Testis (tissue), 3 donors: Measurements from ENCODE around the gene ADAM12. TPM values are rescaled to one million over a fixed set of nuclear protein-coding genes. Genes with fewer than 3 reads are reported as not detected.

Experiments used
- DNase-seq: peaks from one replicate; pipeline ENCODE4 v3.0.0-alpha.2; 2019
- H3K27ac ChIP-seq, 2 donors: fragments of 200-600 bp; sonication (generic); one replicate each; pipeline ENCODE4 v1.5.1; 2019
- H3K27me3 ChIP-seq: fragments of 200-600 bp; sonication (generic); one replicate; pipeline ENCODE4 v1.5.1; 2019
- H3K36me3 ChIP-seq: fragments of 200-600 bp; sonication (generic); one replicate; pipeline ENCODE4 v1.5.1; 2017; ENCODE audit warnings: low read depth; ENCODE audit errors: missing control alignments
- H3K4me1 ChIP-seq: fragments of 200-600 bp; sonication (generic); one replicate; pipeline ENCODE4 v1.5.1; 2019
- H3K4me3 ChIP-seq, 2 donors: fragments of 200-600 bp; sonication (generic); one replicate each; pipeline ENCODE4 v1.5.1; 2017 to 2019
- H3K9me3 ChIP-seq: fragments of 200-600 bp; sonication (generic); one replicate; pipeline ENCODE4 v1.5.1; 2017
- POLR2A ChIP-seq: fragments of 450-650 bp; IDR thresholded peaks from one replicate; pipeline ENCODE4 v1.6.1; 2017; ENCODE audit warnings: antibody characterized with exemption, mild to moderate bottlenecking, moderate library complexity
- WGBS, 2 donors: methylation state at CpG; one replicate each; pipeline ENCODE4 v1.1.5; 2018; 5-methylcytosine and 5-hydroxymethylcytosine counted together
- intact Hi-C: fragments of 100-400 bp; cut with DNase I; formaldehyde crosslinking; loops from one replicate; pipeline ENCODE4 v1.15.1; 2023; ENCODE audit warnings: low total_unique reads
- polyA plus RNA-seq: library from polyadenylated mRNA; stranded (reverse); fragments of 350-450 nt; fragmentation: Illumina TruSeq; extraction: RNeasy Lipid Tissue Mini Kit (QIAGEN cat#74804); gene quantifications from one replicate; pipeline ENCODE4 v1.2.3, GENCODE V29; 2014; ENCODE audit warnings: low read depth, low replicate concordance; ENCODE audit not compliant: insufficient read depth
- total RNA-seq, 2 donors: library from RNA; depleted of rRNA; stranded (reverse); fragments of >200 nt; gene quantifications; one replicate each; pipeline ENCODE4 v1.2.3, GENCODE V29; 2016
- TF ChIP-seq, protein P1 (sequence below), 3 experiments: fragments of 450-650 bp in 2 of 3; fragments of 200-600 bp in 1 of 3; sonication (generic) in 1 of 3; IDR thresholded peaks; one replicate each; pipeline ENCODE4 v1.5.1; 2016 to 2019; ENCODE audit warnings: antibody characterized with exemption in 3 of 3, mild to moderate bottlenecking in 2 of 3, moderate library complexity in 1 of 3

The ADAM12 gene
- total and polyA plus RNA-seq, 3 donors from 2014 or later: 2.8 to 9.2 (median 6.1) TPM

DNA sequence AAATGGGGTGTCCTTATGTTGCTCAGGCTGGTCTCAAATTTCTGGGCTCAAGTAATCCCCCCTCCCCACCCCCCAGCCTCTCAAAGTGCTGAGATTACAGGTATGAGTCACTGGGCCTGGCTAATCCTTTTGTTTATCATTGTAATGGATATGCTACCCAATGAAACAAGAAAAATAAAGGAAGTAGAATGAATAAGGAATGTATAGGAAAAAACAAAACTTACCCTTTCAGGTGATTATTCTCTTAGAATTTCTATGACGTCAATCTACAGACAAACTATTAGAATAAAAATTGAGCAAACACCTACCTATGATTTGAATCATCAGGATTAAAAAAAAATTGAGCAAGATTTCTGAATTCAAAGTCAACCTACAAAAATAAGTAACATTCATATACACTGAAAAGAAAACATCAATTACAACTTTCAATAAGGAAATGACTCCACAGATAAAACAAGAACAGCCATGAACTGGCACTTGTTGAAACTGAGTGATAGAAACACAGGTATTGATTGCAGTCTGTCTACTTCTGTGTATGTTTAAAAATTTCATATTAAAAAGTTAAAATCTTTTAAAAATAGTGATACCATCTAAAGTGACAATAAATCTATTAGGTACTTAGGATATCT lies 12.2 kb downstream of the ADAM12 start:
- Histone ChIP-seq H3K9me3 (no peaks in the 10 kb centered on the region), H3K4me3 (no peak overlapping the region), H3K27ac (no peak overlapping the region), H3K4me1 (no peaks in the 10 kb centered on the region), H3K27me3 (no peaks in the 10 kb centered on the region), H3K36me3 (no peaks in the 10 kb centered on the region)
- no peak for DNase-seq
- WGBS, 2 donors: 88 to 98% methylated on average over 1 of the region's 1 CpG
- intact Hi-C loops: no loop called here
- TF ChIP-seq, protein P1, sequence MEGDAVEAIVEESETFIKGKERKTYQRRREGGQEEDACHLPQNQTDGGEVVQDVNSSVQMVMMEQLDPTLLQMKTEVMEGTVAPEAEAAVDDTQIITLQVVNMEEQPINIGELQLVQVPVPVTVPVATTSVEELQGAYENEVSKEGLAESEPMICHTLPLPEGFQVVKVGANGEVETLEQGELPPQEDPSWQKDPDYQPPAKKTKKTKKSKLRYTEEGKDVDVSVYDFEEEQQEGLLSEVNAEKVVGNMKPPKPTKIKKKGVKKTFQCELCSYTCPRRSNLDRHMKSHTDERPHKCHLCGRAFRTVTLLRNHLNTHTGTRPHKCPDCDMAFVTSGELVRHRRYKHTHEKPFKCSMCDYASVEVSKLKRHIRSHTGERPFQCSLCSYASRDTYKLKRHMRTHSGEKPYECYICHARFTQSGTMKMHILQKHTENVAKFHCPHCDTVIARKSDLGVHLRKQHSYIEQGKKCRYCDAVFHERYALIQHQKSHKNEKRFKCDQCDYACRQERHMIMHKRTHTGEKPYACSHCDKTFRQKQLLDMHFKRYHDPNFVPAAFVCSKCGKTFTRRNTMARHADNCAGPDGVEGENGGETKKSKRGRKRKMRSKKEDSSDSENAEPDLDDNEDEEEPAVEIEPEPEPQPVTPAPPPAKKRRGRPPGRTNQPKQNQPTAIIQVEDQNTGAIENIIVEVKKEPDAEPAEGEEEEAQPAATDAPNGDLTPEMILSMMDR (IDR thresholded peaks at IDR 0.05): no peak
- TF ChIP-seq POLR2A: no peak

DNA sequence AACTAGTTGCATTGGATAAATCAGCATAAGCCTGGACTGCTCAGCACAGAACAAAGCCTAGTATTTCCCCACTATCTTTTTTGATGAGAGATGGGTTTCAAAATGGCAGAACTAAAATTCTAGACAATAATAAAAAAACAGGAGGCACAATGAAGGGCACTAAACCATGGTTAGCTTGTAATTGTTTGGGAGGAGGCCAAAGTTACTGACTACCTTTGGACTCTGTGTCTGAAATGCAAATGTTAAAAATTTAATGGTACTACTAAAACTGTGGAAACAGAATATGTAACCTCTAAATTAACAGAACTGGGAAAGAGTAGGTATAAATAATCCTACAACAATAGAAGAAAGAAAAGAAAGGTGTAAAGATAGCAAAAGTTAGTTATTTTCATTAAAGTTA lies 13.0 kb downstream of the ADAM12 start:
- TF ChIP-seq, protein P1 (IDR thresholded peaks at IDR 0.05): no peak
- TF ChIP-seq POLR2A: no peak
- Histone ChIP-seq H3K27ac (no peak overlapping the region), H3K4me3 (no peak overlapping the region), H3K9me3 (no peaks in the 10 kb centered on the region), H3K36me3 (no peaks in the 10 kb centered on the region), H3K27me3 (no peaks in the 10 kb centered on the region), H3K4me1 (no peaks in the 10 kb centered on the region)
- no peak for DNase-seq
- intact Hi-C loops: no loop called here

DNA sequence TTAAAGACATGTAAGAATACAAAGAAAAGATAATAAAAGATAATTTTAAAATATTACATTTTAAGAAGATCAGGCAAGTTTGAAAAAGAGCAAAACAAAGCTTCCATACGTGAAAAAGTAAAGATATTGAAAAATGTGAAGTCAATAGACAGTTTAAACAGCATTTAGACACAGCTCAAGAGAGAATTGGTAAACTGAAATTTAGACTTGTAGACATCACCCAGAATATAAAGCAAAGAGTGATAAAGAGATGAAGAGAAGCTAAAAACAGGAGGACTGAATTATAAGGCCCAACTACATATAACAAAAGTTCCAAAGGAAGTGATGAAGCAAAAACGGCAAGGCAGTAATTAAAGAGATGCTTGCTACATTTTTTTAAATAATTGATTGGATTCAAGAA lies 13.8 kb downstream of the ADAM12 start:
- DNase-seq: no peak
- Histone ChIP-seq H3K27ac (no peak overlapping the region), H3K4me3 (no peak overlapping the region), H3K27me3 (no peaks in the 10 kb centered on the region), H3K9me3 (no peaks in the 10 kb centered on the region), H3K4me1 (no peaks in the 10 kb centered on the region), H3K36me3 (no peaks in the 10 kb centered on the region)
- WGBS, 2 donors: 89 to 97% methylated on average over 2 of the region's 2 CpGs
- intact Hi-C loops: no loop called here
- TF ChIP-seq, protein P1 (IDR thresholded peaks at IDR 0.05): no peak
- TF ChIP-seq POLR2A: no peak

DNA sequence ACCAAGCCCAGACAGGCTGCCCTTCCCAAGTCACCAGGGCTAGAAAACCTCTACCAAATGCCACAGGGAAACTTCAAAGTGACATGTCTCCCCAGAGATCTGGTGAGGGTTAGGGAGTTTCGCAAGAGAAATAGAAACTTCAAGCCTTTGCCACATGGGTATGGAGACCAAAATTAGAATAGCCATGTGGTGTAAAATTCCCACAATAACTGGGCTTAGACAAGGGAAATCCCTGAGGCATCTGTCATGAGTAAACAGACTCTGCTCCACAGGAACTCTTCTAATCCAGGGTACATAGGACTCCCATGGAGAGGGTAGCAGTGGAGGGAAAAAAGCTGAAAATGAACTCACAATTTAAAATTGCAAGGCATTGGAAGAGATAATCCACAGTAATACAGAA lies 14.3 kb downstream of the ADAM12 start:
- intact Hi-C loops: no loop called here
- Histone ChIP-seq H3K4me3 (no peak overlapping the region), H3K36me3 (no peaks in the 10 kb centered on the region), H3K4me1 (no peaks in the 10 kb centered on the region), H3K27ac (no peak overlapping the region), H3K27me3 (no peaks in the 10 kb centered on the region), H3K9me3 (no peaks in the 10 kb centered on the region)
- 83 to 84% methylated on average over 1 of the region's 1 CpG for WGBS, 2 donors
- no peak for DNase-seq
- TF ChIP-seq POLR2A: no peak
- TF ChIP-seq, protein P1 (IDR thresholded peaks at IDR 0.05): no peak

DNA sequence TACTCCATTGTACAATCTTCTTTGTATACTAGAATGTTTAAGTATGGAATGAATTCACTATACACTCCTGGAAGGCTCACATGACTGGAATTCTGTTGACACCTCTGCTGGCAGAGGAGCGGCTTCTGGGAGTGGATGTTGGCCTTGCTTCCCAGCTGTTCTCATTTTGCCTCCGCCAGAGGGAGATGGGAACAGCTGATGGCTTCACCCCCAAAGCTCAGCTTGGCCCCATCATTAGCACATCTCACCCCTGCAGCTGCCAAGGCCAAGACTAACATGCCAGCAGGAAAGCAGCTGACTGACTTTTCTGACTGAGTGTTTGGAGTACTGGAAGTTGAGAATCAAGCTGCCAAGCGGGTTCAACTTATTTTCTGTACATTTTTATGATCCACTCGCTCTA lies 15.1 kb downstream of the ADAM12 start:
- Histone ChIP-seq H3K27me3 (no peaks in the 10 kb centered on the region), H3K4me1 (no peaks in the 10 kb centered on the region), H3K36me3 (no peaks in the 10 kb centered on the region), H3K4me3 (no peak overlapping the region), H3K27ac (no peak overlapping the region), H3K9me3 (no peaks in the 10 kb centered on the region)
- TF ChIP-seq, protein P1 (IDR thresholded peaks at IDR 0.05): no peak
- TF ChIP-seq POLR2A: no peak
- 86 to 89% methylated on average over 4 of the region's 4 CpGs for WGBS, 2 donors
- DNase-seq: no peak
- intact Hi-C loops: no loop called here
